ENCODE data around the gene HOXC6. TPM values are rescaled to one million over a fixed set of nuclear protein-coding genes. Genes with fewer than 3 reads are reported as not detected.

The HOXC6 gene
- total and polyA plus RNA-seq, 9 of the 15 experiments (the other 6 are each of a cell fraction or from before 2014, with no cell fraction given), result 0.06 to 4.0 (median 1.4) TPM

DNA sequence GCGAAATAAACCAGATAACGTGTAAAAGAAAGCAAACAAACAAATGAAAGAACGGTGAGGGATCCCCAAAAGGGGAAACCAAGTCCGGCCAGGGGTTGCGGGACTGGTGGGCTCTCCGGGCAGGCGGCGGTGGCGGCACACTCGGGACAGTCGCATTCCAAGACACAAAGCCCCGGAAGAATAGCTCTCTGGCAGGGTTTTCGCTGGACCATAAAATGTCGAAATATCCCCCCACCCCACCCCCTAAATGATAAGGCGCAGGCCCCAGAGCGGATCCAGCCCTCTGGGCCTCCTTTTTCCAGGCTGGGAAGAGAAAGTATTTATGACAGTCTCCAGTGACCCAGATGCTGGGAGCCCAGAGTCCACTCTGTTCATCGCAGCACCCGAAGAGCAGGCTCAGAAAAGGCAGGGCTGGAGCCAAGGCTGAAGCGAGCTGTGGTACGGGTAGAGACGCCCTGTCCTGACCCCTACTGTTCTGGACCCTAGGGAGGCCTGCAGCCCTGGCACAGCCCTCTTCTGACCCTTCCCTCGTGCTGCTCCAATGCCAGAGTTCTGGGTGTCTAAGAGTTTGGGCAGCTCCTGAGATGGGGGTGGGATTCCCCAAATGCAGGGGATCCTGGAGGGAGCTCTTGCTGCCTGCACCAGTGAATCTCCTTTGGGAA, 21.6 kb upstream of the HOXC6 start (continued):
- TF ChIP-seq, protein P1, sequence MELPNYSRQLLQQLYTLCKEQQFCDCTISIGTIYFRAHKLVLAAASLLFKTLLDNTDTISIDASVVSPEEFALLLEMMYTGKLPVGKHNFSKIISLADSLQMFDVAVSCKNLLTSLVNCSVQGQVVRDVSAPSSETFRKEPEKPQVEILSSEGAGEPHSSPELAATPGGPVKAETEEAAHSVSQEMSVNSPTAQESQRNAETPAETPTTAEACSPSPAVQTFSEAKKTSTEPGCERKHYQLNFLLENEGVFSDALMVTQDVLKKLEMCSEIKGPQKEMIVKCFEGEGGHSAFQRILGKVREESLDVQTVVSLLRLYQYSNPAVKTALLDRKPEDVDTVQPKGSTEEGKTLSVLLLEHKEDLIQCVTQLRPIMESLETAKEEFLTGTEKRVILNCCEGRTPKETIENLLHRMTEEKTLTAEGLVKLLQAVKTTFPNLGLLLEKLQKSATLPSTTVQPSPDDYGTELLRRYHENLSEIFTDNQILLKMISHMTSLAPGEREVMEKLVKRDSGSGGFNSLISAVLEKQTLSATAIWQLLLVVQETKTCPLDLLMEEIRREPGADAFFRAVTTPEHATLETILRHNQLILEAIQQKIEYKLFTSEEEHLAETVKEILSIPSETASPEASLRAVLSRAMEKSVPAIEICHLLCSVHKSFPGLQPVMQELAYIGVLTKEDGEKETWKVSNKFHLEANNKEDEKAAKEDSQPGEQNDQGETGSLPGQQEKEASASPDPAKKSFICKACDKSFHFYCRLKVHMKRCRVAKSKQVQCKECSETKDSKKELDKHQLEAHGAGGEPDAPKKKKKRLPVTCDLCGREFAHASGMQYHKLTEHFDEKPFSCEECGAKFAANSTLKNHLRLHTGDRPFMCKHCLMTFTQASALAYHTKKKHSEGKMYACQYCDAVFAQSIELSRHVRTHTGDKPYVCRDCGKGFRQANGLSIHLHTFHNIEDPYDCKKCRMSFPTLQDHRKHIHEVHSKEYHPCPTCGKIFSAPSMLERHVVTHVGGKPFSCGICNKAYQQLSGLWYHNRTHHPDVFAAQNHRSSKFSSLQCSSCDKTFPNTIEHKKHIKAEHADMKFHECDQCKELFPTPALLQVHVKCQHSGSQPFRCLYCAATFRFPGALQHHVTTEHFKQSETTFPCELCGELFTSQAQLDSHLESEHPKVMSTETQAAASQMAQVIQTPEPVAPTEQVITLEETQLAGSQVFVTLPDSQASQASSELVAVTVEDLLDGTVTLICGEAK (IDR thresholded peaks at IDR 0.05), result no peak
- TF ChIP-seq, protein P1 (CRISPR knock-in tag; IDR thresholded peaks at IDR 0.05), result no peak
